Activated naive CD4-positive, alpha-beta T cell treated with anti-CD3 and anti-CD28 coated beads, Interleukin-2, amount 50 U/mL, for 24 hours (primary cell): Measurements from ENCODE around the gene TMEM9B.
"Not testable (repeated sequence)": the region's sequence is repeated elsewhere in the genome, so short reads cannot be mapped to it uniquely, and the experiment has no call there.

Source experiments
- H3K27ac Mint-ChIP-seq: one replicate; pipeline ENCODE4 v1.8.0; 2021; ENCODE audit warnings: mild to moderate bottlenecking, mixed read lengths
- H3K27me3 Mint-ChIP-seq: one replicate; pipeline ENCODE4 v1.8.0; 2021; ENCODE audit warnings: mixed read lengths
- H3K36me3 Mint-ChIP-seq: one replicate; pipeline ENCODE4 v1.8.0; 2021; ENCODE audit warnings: mixed read lengths
- H3K4me1 Mint-ChIP-seq: one replicate; pipeline ENCODE4 v1.8.0; 2021; ENCODE audit warnings: mixed read lengths
- H3K4me3 Mint-ChIP-seq: one replicate; pipeline ENCODE4 v1.8.0; 2021; ENCODE audit warnings: mild to moderate bottlenecking, mixed read lengths
- H3K9me3 Mint-ChIP-seq: one replicate; pipeline ENCODE4 v1.8.0; 2021; ENCODE audit warnings: mixed read lengths

TMEM9B gene

GRCh38 chr11:8947230-8947943 is 16.9 kb downstream of the TMEM9B start:
- H3K27me3 Mint-ChIP-seq, result no peaks in the 10 kb centered on the region
- peaks cover 18% of the 10 kb centered on the region for H3K36me3 Mint-ChIP-seq
- H3K4me1 Mint-ChIP-seq, result no peaks in the 10 kb centered on the region
- H3K9me3 Mint-ChIP-seq, result no peaks in the 10 kb centered on the region
- peak overlapping the region; percentile 38 for H3K27ac Mint-ChIP-seq
- H3K4me3 Mint-ChIP-seq, result no peak overlapping the region

GRCh38 chr11:8942518-8943066 is 21.6 kb downstream of the TMEM9B start, which contains the start of gene ASCL3:
ASCL3 (minus strand) TSS chr11:8943016; CDS start chr11:8938161, 4,855 bp downstream.
- Mint-ChIP-seq H3K9me3 (no peaks in the 10 kb centered on the region), H3K4me3 (no peak within 1 kb of the TSS), H3K27me3 (no peaks in the 10 kb centered on the region), H3K36me3 (peaks cover 9% of the 10 kb centered on the region), H3K27ac (no peak within 1 kb of the TSS), H3K4me1 (no peaks in the 10 kb centered on the region)

DNA sequence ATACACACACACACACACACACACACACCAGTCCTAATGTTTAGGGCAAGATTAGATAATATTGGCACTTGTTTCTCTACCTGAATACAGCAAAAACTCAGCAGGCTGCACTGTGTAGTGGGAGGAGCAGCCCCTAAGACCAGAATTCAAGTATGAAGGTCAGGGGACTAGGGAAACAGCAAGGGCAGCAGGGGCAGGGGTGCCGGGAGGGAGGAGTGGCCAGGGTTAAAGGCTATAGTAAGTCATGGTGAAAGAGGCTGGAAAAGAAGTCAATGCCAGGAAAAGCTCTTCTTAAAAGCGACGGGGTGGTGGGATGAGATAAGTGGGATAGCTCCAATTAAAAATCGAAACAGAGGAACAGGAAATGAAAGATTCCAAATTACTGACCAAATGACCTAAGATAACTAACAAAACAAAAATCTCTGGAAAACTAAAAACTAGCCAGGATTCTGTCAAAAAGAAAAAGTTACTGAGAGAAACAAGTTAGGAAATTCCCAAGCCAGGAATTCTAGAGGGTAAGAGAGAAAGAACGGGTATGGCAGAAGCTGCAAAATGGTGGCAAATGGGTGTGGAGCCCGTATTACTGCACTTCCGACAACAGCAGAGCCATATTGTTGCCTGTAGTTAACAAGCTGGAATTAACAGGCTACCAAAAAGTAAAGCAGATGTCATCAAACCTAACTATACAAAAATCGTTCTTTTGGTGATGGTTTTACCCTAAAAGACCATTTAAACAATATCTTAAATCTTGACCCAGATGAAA is 22.7 kb downstream of the TMEM9B start:
- H3K4me1 Mint-ChIP-seq, result no peaks in the 10 kb centered on the region
- H3K27ac Mint-ChIP-seq, result no peak overlapping the region

DNA sequence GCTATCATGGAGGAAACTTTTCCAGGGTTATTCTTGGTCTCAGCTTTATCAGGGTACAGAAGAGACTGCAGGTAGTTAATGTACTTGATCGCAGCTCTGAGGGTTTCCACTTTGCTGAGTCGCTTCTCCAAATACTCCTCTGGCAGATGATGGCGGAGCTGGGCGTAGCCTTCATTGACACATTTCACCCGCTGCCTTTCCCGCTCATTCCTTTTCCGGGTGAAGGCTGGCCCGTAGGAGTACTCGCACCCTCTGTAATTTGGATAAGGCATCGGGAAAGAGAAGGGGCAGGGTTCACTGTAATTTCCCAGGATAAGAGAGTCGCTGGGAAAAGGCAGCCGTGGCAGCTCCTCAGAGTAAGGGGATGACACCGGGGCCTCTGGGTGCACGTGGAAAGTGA is 26.6 kb downstream of the TMEM9B start:
- Mint-ChIP-seq H3K9me3 (no peaks in the 10 kb centered on the region), H3K36me3 (no peaks in the 10 kb centered on the region), H3K4me3 (no peak overlapping the region), H3K27me3 (no peaks in the 10 kb centered on the region), H3K4me1 (peaks cover 8% of the 10 kb centered on the region), H3K27ac (no peak overlapping the region)

More for the DNA sequence above, 22.7 kb downstream of the TMEM9B start:
- no peak overlapping the region for H3K4me3 Mint-ChIP-seq
- H3K27me3 Mint-ChIP-seq, result no peaks in the 10 kb centered on the region
- no peaks in the 10 kb centered on the region for H3K9me3 Mint-ChIP-seq
- H3K36me3 Mint-ChIP-seq, result peaks cover 3% of the 10 kb centered on the region

- H3K27ac Mint-ChIP-seq, result no peak overlapping the region
- no peaks in the 10 kb centered on the region for H3K9me3 Mint-ChIP-seq
- no peaks in the 10 kb centered on the region for H3K36me3 Mint-ChIP-seq
- H3K4me3 Mint-ChIP-seq, result no peak overlapping the region
- no peaks in the 10 kb centered on the region for H3K27me3 Mint-ChIP-seq
- H3K4me1 Mint-ChIP-seq, result peaks cover 8% of the 10 kb centered on the region
Measured at GRCh38 chr11:8937159-8937558, 27.1 kb downstream of the TMEM9B start.

DNA sequence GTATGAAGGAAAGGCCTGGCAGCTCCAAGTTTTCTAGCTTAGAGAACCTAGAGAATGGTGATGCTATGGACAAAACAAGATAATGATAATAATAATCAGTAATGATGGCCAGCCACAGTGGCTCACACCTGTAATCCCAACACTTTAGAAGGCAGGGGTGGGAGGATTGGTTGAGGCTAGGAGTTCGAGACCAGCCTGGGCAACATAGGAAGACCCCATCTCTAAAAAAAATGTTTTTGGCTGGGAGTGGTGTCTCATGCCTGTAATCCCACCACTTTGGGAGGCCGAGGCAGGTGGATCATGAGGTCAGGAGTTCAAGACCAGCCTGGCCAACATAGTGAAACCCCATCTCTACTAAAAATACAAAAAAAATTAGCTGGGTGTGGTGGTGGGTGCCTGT is 28.5 kb downstream of the TMEM9B start:
- not testable (repeated sequence) for H3K4me3 Mint-ChIP-seq, H3K27ac Mint-ChIP-seq

GRCh38 chr11:8934742-8935488 is 29.3 kb downstream of the TMEM9B start:
- no peaks in the 10 kb centered on the region for H3K27me3 Mint-ChIP-seq
- peak overlapping the region; percentile 56 for H3K4me3 Mint-ChIP-seq
- no peaks in the 10 kb centered on the region for H3K36me3 Mint-ChIP-seq
- no peak overlapping the region for H3K27ac Mint-ChIP-seq
- H3K9me3 Mint-ChIP-seq, result no peaks in the 10 kb centered on the region
- peaks cover 8% of the 10 kb centered on the region for H3K4me1 Mint-ChIP-seq

More for the DNA sequence above, 28.5 kb downstream of the TMEM9B start:
- not testable (repeated sequence) for H3K36me3 Mint-ChIP-seq, H3K4me1 Mint-ChIP-seq, H3K27me3 Mint-ChIP-seq, H3K9me3 Mint-ChIP-seq

GRCh38 chr11:8933931-8934330 is 30.3 kb downstream of the TMEM9B start:
- H3K27ac Mint-ChIP-seq, result no peak overlapping the region
- no peaks in the 10 kb centered on the region for H3K27me3 Mint-ChIP-seq
- H3K4me3 Mint-ChIP-seq, result no peak overlapping the region
- H3K9me3 Mint-ChIP-seq, result no peaks in the 10 kb centered on the region
- H3K36me3 Mint-ChIP-seq, result no peaks in the 10 kb centered on the region
- peaks cover 8% of the 10 kb centered on the region for H3K4me1 Mint-ChIP-seq

DNA sequence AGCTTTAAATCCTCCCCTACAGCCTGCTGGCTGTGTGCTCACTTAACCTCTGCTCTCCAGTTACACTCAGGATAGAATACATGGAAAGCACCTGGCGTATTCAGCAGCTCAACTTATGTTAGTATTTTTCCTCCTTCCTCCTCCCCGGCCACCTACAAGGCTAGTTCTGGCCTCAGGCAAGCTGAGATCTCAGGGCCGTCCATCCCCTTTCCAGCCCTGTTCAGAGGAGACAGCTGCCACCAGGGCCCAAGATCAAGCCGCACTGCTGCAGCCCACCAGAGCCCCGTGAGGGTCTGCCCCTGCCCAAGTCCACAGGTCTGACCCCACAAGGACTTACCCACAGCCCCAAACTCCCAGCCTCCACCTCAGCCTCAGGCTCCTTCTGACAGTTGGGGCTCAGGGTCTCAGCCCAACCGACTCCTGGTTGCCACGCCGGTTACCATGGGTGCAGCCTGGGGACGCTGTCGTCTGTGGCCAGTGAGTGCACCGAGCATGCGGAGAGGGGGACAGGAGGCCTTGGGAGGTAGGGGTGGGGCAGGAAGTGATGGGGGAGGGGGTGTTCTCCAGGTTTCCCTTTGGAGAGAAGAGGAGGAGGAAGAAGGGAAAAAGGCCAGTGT is 31.6 kb downstream of the TMEM9B start, which contains the start of gene C11orf16:
Gene C11orf16, minus strand, starts transcription at position 384 of the 617 bp plus-strand sequence. CDS start 639 bp downstream, outside the sequence.
- H3K36me3 Mint-ChIP-seq, result no peaks in the 10 kb centered on the region
- no peak within 1 kb of the TSS for H3K27ac Mint-ChIP-seq
- no peak within 1 kb of the TSS for H3K4me3 Mint-ChIP-seq
- H3K4me1 Mint-ChIP-seq, result peaks cover 8% of the 10 kb centered on the region
- H3K9me3 Mint-ChIP-seq, result no peaks in the 10 kb centered on the region
- H3K27me3 Mint-ChIP-seq, result no peaks in the 10 kb centered on the region

DNA sequence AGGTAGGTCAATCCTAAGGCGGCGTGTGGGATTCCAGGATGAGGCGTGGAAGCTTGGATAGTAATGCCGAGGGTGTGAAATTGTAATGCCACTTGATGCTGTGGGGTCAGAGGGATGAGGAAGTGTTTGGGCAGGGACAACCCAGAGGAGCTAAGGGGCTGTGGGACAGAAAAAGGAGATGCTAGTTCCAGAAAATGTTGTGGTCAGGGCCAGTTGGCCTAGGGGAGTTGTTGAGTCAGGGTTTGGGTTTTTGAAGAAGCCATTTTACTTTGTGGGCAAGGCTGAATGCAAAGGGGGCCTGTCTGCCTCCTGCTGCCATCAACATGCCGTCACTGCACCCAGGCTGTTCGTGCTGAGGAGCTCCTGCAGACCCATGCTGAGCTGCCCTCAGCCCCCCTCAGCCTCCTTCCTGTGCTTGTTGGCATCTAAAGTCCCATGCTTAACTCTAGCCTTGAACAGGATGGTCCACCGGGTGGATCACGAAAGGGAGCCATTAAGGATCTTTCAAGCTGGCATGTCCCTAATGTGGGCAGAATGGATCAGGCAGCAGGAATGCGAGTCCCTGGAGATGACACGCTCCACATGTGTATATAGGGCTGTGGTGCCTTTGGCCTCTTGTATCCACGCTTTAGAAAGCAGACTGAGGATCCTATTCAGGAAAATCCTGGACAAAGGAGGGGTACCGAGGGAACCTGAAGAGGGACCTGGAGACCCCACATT is 33.6 kb downstream of the TMEM9B start:
- Mint-ChIP-seq H3K9me3 (no peaks in the 10 kb centered on the region), H3K36me3 (no peaks in the 10 kb centered on the region), H3K4me3 (no peak overlapping the region), H3K27ac (no peak overlapping the region), H3K27me3 (no peaks in the 10 kb centered on the region), H3K4me1 (peaks cover 8% of the 10 kb centered on the region)

DNA sequence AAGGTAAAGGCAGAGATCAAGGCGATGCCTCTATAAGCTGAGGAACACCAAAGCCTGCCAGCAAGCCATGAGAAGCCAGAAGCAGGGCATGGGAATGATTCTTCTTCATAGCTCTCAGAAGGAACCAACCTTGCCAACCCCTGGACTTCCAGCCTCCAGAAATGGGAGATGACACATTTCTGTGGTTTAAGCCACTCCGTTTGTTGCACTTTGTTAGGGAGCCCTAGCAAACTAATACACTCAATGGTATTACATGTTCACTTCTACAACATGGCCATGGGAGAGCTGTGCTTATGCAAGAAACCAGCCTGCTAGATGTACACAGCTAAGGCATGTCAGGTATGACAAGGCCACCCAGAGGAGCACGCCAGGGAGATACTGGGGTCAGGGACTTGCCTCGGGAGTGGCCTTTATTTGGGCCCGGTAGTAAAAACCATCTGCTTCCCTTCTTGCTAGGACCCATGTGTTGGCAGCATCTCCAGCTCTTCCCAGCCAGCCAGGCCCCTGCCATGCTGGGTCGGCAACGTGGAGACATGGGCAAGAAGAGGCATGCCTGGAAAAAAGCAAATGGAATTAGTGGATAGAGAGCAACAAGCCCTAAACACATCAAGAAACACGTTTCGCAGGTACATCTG is 35.1 kb downstream of the TMEM9B start:
- Mint-ChIP-seq H3K36me3 (no peaks in the 10 kb centered on the region), H3K9me3 (no peaks in the 10 kb centered on the region), H3K27me3 (no peaks in the 10 kb centered on the region), H3K27ac (no peak overlapping the region), H3K4me1 (no peaks in the 10 kb centered on the region), H3K4me3 (no peak overlapping the region)

- H3K9me3 Mint-ChIP-seq, result no peaks in the 10 kb centered on the region
- no peak overlapping the region for H3K27ac Mint-ChIP-seq
- no peaks in the 10 kb centered on the region for H3K4me1 Mint-ChIP-seq
- no peaks in the 10 kb centered on the region for H3K36me3 Mint-ChIP-seq
- no peak overlapping the region for H3K4me3 Mint-ChIP-seq
- H3K27me3 Mint-ChIP-seq, result no peaks in the 10 kb centered on the region
Measured at GRCh38 chr11:8928205-8928604, 36.0 kb downstream of the TMEM9B start.

- no peak overlapping the region for H3K27ac Mint-ChIP-seq
- no peaks in the 10 kb centered on the region for H3K36me3 Mint-ChIP-seq
- H3K4me1 Mint-ChIP-seq, result no peaks in the 10 kb centered on the region
- H3K9me3 Mint-ChIP-seq, result no peaks in the 10 kb centered on the region
- H3K27me3 Mint-ChIP-seq, result no peaks in the 10 kb centered on the region
- no peak overlapping the region for H3K4me3 Mint-ChIP-seq
Measured at GRCh38 chr11:8927233-8927632, 37.0 kb downstream of the TMEM9B start.

- no peaks in the 10 kb centered on the region for H3K4me1 Mint-ChIP-seq
- H3K9me3 Mint-ChIP-seq, result no peaks in the 10 kb centered on the region
- H3K27ac Mint-ChIP-seq, result no peak overlapping the region
Measured at GRCh38 chr11:8926236-8926635, 38.0 kb downstream of the TMEM9B start.

More at GRCh38 chr11:8926236-8926635, 38.0 kb downstream of the TMEM9B start:
- H3K36me3 Mint-ChIP-seq, result no peaks in the 10 kb centered on the region
- H3K4me3 Mint-ChIP-seq, result no peak overlapping the region
- H3K27me3 Mint-ChIP-seq, result no peaks in the 10 kb centered on the region
